Activated naive CD4-positive, alpha-beta T cell treated with anti-CD3 and anti-CD28 coated beads for 36 hours (primary cell): ENCODE measurements around the gene KIF23. TPM values are rescaled to one million over a fixed set of nuclear protein-coding genes. Genes with fewer than 3 reads are reported as not detected.
"Not testable (repeated sequence)": the region's sequence is repeated elsewhere in the genome, so short reads cannot be mapped to it uniquely, and the experiment has no call there.

Source experiments
- CTCF ChIA-PET: fragments of 350-600 bp; sonication (Branson Sonifier 250); formaldehyde crosslinking; loops from one replicate; lab custom pipeline; 2021; ENCODE audit warnings: antibody characterized with exemption; lab: Charles Lee
- DNase-seq: peaks from one replicate; pipeline ENCODE4 v3.0.0-alpha.2; 2020
- H3K27ac Mint-ChIP-seq: one replicate; pipeline ENCODE4 v1.8.0; 2021; ENCODE audit warnings: mild to moderate bottlenecking, mixed read lengths
- H3K27me3 Mint-ChIP-seq: one replicate; pipeline ENCODE4 v1.8.0; 2021; ENCODE audit warnings: low read depth, mixed read lengths
- H3K36me3 Mint-ChIP-seq: one replicate; pipeline ENCODE4 v1.8.0; 2021; ENCODE audit warnings: low read depth, mixed read lengths
- H3K4me1 Mint-ChIP-seq: one replicate; pipeline ENCODE4 v1.8.0; 2021; ENCODE audit warnings: low read depth, mixed read lengths
- H3K4me3 Mint-ChIP-seq: one replicate; pipeline ENCODE4 v1.8.0; 2021; ENCODE audit warnings: mild to moderate bottlenecking, moderate library complexity, mixed read lengths
- H3K9me3 Mint-ChIP-seq: one replicate; pipeline ENCODE4 v1.8.0; 2021; ENCODE audit warnings: mixed read lengths
- intact Hi-C: fragments of 100-400 bp; cut with micrococcal nuclease; formaldehyde crosslinking; loops from one replicate; pipeline ENCODE4 v1.15.1; 2023
- total RNA-seq, 2 experiments: library from RNA; stranded (reverse); gene quantifications; one replicate each; pipeline ENCODE4 v1.2.3, GENCODE V29; 2021

Gene KIF23
- 10 to 100 TPM; 68.8 to 73.1 TPM for total RNA-seq

GRCh38 chr15:69413822-69414700, at the start of gene KIF23:
TSS of gene KIF23 (plus strand) at chr15:69414349. CDS start at chr15:69414466, 117 bp downstream.
- intact Hi-C loops: loop anchor here (1.0 to 10.0 kb wide), 6 partner anchors 38 to 629 kb away; partner anchors contain the start of genes GLCE and RPLP1

GRCh38 chr15:69367236-69367635, 46.9 kb upstream of the KIF23 start:
- H3K27ac Mint-ChIP-seq: no peak overlapping the region

More at GRCh38 chr15:69413822-69414700, at the start of gene KIF23:
- H3K9me3 Mint-ChIP-seq: no peaks in the 10 kb centered on the region
- peak within 1 kb of the TSS; percentile 19 for H3K27ac Mint-ChIP-seq
- peaks cover 19% of the 10 kb centered on the region for H3K36me3 Mint-ChIP-seq
- peaks cover 11% of the 10 kb centered on the region for H3K4me1 Mint-ChIP-seq
- CTCF ChIA-PET: interaction anchor here (4.2 kb wide), 1 partner anchor 20 kb away, joined by 22 read pairs; no protein-coding TSS in a partner anchor
- H3K27me3 Mint-ChIP-seq: peaks cover 18% of the 10 kb centered on the region
- DNase-seq: peak; percentile 95
- peak within 1 kb of the TSS; percentile 84 for H3K4me3 Mint-ChIP-seq

GRCh38 chr15:69369631-69370030, 44.5 kb upstream of the KIF23 start:
- Mint-ChIP-seq H3K27ac (no peak overlapping the region), H3K4me1 (no peaks in the 10 kb centered on the region), H3K4me3 (no peak overlapping the region), H3K36me3 (no peaks in the 10 kb centered on the region), H3K27me3 (peaks cover 3% of the 10 kb centered on the region), H3K9me3 (no peaks in the 10 kb centered on the region)
- intact Hi-C loops: loop anchor here (5.0 kb wide), 1 partner anchor 858 kb away; no protein-coding TSS in a partner anchor
- CTCF ChIA-PET: interaction anchor here (0.6 to 1.0 kb wide), 3 partner anchors 24 to 877 kb away, joined by 3 read pairs; no protein-coding TSS in a partner anchor
- no peak for DNase-seq

More at GRCh38 chr15:69367236-69367635, 46.9 kb upstream of the KIF23 start:
- Mint-ChIP-seq H3K4me3 (no peak overlapping the region), H3K4me1 (no peaks in the 10 kb centered on the region), H3K27me3 (peaks cover 3% of the 10 kb centered on the region), H3K9me3 (no peaks in the 10 kb centered on the region), H3K36me3 (no peaks in the 10 kb centered on the region)
- intact Hi-C loops: loop anchor here (5.0 kb wide), 1 partner anchor 860 kb away; no protein-coding TSS in a partner anchor
- CTCF ChIA-PET: interaction anchor here (0.5 kb wide), 1 partner anchor 31 kb away, joined by 3 read pairs; no protein-coding TSS in a partner anchor
- no peak for DNase-seq

DNA sequence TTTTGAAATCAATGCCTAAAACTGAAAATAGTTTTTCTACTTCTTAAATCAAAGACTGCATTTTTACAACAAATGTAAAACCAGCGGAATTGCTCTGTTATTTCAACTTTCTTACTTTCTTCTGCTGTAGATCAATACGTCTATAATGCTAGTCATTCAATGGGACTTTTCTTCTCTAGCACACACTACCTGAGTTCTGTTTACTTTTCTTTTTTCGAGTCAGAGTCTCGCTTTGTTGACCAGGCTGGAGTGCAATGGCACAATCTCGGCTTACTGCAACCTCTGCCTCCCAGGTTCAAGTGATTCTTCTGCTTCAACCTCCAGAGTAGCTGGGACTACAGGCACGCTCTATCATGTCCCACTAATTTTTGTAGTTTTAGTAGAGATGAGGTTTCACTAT, 40.7 kb upstream of the KIF23 start:
- Mint-ChIP-seq H3K27me3 (peaks cover 4% of the 10 kb centered on the region), H3K4me1 (no peaks in the 10 kb centered on the region), H3K27ac (no peak overlapping the region), H3K4me3 (no peak overlapping the region), H3K36me3 (no peaks in the 10 kb centered on the region), H3K9me3 (no peaks in the 10 kb centered on the region)
- CTCF ChIA-PET: interaction anchor here (1.2 kb wide), 1 partner anchor 342 kb away, joined by 3 read pairs; no protein-coding TSS in a partner anchor
- no peak for DNase-seq
- intact Hi-C loops: no loop called here

- H3K4me1 Mint-ChIP-seq: no peaks in the 10 kb centered on the region
- no peak for DNase-seq
- H3K27me3 Mint-ChIP-seq: peaks cover 4% of the 10 kb centered on the region
- intact Hi-C loops: no loop called here
- H3K4me3 Mint-ChIP-seq: no peak overlapping the region
- H3K36me3 Mint-ChIP-seq: no peaks in the 10 kb centered on the region
- H3K27ac Mint-ChIP-seq: no peak overlapping the region
- CTCF ChIA-PET: no interaction called here
- H3K9me3 Mint-ChIP-seq: no peaks in the 10 kb centered on the region
Measured at GRCh38 chr15:69375151-69375790, 38.9 kb upstream of the KIF23 start.

- H3K4me3 Mint-ChIP-seq: no peak overlapping the region
- CTCF ChIA-PET: no interaction called here
- intact Hi-C loops: no loop called here
- H3K27me3 Mint-ChIP-seq: peaks cover 4% of the 10 kb centered on the region
- H3K27ac Mint-ChIP-seq: no peak overlapping the region
- no peaks in the 10 kb centered on the region for H3K9me3 Mint-ChIP-seq
- H3K36me3 Mint-ChIP-seq: no peaks in the 10 kb centered on the region
- H3K4me1 Mint-ChIP-seq: no peaks in the 10 kb centered on the region
- DNase-seq: no peak
Measured at GRCh38 chr15:69377216-69377970, 36.8 kb upstream of the KIF23 start.

GRCh38 chr15:69380100-69380725, 33.9 kb upstream of the KIF23 start:
- CTCF ChIA-PET: interaction anchor here (0.6 kb wide), 1 partner anchor 321 kb away, joined by 3 read pairs; no protein-coding TSS in a partner anchor
- H3K4me3 Mint-ChIP-seq: no peak overlapping the region
- intact Hi-C loops: no loop called here
- H3K9me3 Mint-ChIP-seq: no peaks in the 10 kb centered on the region
- H3K36me3 Mint-ChIP-seq: no peaks in the 10 kb centered on the region
- no peak overlapping the region for H3K27ac Mint-ChIP-seq
- DNase-seq: no peak
- H3K4me1 Mint-ChIP-seq: no peaks in the 10 kb centered on the region
- peaks cover 4% of the 10 kb centered on the region for H3K27me3 Mint-ChIP-seq

DNA sequence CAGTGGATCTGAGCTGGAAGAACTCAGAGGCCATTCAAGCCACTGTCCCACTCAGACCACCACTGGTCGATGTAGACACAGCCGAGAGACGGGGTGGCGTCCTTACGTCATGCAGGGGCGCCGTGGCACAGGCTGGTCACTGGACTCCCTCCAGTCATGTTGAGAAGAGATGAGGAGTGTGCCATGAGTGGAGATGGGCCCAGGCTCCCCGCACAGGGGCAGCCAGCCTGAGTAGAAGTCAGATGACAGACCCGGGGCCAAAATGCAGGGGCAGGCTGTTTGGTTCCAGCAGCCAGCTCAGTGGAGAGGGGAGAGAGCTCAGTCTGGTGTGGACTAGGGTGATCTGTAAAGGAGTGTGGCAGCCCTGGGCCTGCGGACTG, 33.4 kb upstream of the KIF23 start:
- Mint-ChIP-seq H3K27ac (no peak overlapping the region), H3K4me1 (no peaks in the 10 kb centered on the region), H3K4me3 (no peak overlapping the region), H3K27me3 (peaks cover 4% of the 10 kb centered on the region), H3K36me3 (no peaks in the 10 kb centered on the region), H3K9me3 (no peaks in the 10 kb centered on the region)
- DNase-seq: no peak
- intact Hi-C loops: no loop called here
- CTCF ChIA-PET: interaction anchor here (0.6 kb wide), 1 partner anchor 321 kb away, joined by 3 read pairs; no protein-coding TSS in a partner anchor

DNA sequence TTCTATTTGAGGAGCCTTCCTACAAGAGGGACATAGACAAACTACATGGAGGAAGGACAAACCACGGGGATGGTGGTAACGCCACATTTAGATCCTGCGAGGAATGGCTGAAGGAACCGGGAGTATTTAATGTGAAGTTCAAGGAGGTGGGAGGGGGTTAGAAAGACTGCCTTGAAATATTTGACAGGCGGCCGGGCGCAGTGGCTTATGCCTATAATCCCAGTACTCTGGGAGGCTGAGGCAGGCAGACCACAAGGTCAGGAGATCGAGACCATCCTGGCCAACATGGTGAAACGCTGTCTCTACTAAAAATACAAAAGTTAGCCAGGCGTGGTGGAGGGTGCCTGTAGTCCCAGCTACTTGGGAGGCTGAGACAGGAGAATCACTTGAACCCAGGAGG, 32.0 kb upstream of the KIF23 start:
- H3K9me3 Mint-ChIP-seq, H3K4me1 Mint-ChIP-seq, H3K36me3 Mint-ChIP-seq, H3K27me3 Mint-ChIP-seq, intact Hi-C loops, DNase-seq, H3K4me3 Mint-ChIP-seq, H3K27ac Mint-ChIP-seq: not testable (repeated sequence)
- CTCF ChIA-PET: interaction anchor here (0.9 kb wide), 1 partner anchor 351 kb away, joined by 4 read pairs; no protein-coding TSS in a partner anchor

- intact Hi-C loops, H3K4me1 Mint-ChIP-seq, H3K27me3 Mint-ChIP-seq, H3K9me3 Mint-ChIP-seq, DNase-seq, CTCF ChIA-PET, H3K4me3 Mint-ChIP-seq, H3K36me3 Mint-ChIP-seq, H3K27ac Mint-ChIP-seq: not testable (repeated sequence)
Measured at GRCh38 chr15:69384066-69384465, 30.1 kb upstream of the KIF23 start.
